Measurements from ENCODE around the gene SLC24A3. TPM values are rescaled to one million over a fixed set of nuclear protein-coding genes. Genes with fewer than 3 reads are reported as not detected.

The SLC24A3 gene
- total and polyA plus RNA-seq, 2 donors from 2014 or later = 0.86 to 5.2 TPM

GRCh38 chr20:19568128-19568527, 355.7 kb downstream of the SLC24A3 start:
- DNase-seq (no peak), FAIRE-seq (no peak)
- Histone ChIP-seq H3K36me3 (ENCODE audit: control insufficient read depth in 2 of 3, insufficient read depth in 3 of 3, low read length in 3 of 3) (no peaks in the 10 kb centered on the region), H3K27me3 (ENCODE audit: control insufficient read depth, insufficient read depth, low read length) (no peaks in the 10 kb centered on the region), H3K27ac (ENCODE audit: low read depth in 2 of 2, low read length in 2 of 2) (no peak overlapping the region), H3K9ac (ENCODE audit: low read length in 3 of 3) (no peak overlapping the region), H3K4me1 (ENCODE audit: control insufficient read depth in 2 of 3, insufficient read depth in 2 of 3, low read depth in 1 of 3, low read length in 3 of 3) (no peaks in the 10 kb centered on the region), H3K9me3 (ENCODE audit: control insufficient read depth in 2 of 3, insufficient read depth in 1 of 3, low read length in 3 of 3) (no peaks in the 10 kb centered on the region), H3K4me3 (ENCODE audit: low read length in 3 of 3) (no peak overlapping the region)
- intact Hi-C loops (cut with DNase I) = no loop called here
- TF ChIP-seq CTCF (IDR thresholded peaks at IDR 0.05; ENCODE audit: borderline replicate concordance, extremely low read depth, insufficient read depth) = no peak

- Histone ChIP-seq H3K27me3 (ENCODE audit: control insufficient read depth, insufficient read depth, low read length) (no peaks in the 10 kb centered on the region), H3K4me1 (ENCODE audit: control insufficient read depth in 2 of 3, insufficient read depth in 2 of 3, low read depth in 1 of 3, low read length in 3 of 3) (no peaks in the 10 kb centered on the region), H3K4me3 (ENCODE audit: low read length in 3 of 3) (no peak overlapping the region), H3K27ac (ENCODE audit: low read depth in 2 of 2, low read length in 2 of 2) (no peak overlapping the region), H3K36me3 (ENCODE audit: control insufficient read depth in 2 of 3, insufficient read depth in 3 of 3, low read length in 3 of 3) (no peaks in the 10 kb centered on the region), H3K9ac (ENCODE audit: low read length in 3 of 3) (no peak overlapping the region), H3K9me3 (ENCODE audit: control insufficient read depth in 2 of 3, insufficient read depth in 1 of 3, low read length in 3 of 3) (no peaks in the 10 kb centered on the region)
- FAIRE-seq = no peak
- DNase-seq = peak in 4 of 5 donors; percentile 46 to 76 (median 72)
- intact Hi-C loops (cut with DNase I) = no loop called here
- no peak for TF ChIP-seq CTCF (IDR thresholded peaks at IDR 0.05; ENCODE audit: borderline replicate concordance, extremely low read depth, insufficient read depth)
Observed at GRCh38 chr20:19571996-19572395, 359.6 kb downstream of the SLC24A3 start.

- Histone ChIP-seq H3K4me1 (ENCODE audit: control insufficient read depth in 2 of 3, insufficient read depth in 2 of 3, low read depth in 1 of 3, low read length in 3 of 3) (no peaks in the 10 kb centered on the region), H3K4me3 (ENCODE audit: low read length in 3 of 3) (no peak overlapping the region), H3K9me3 (ENCODE audit: control insufficient read depth in 2 of 3, insufficient read depth in 1 of 3, low read length in 3 of 3) (no peaks in the 10 kb centered on the region), H3K9ac (ENCODE audit: low read length in 3 of 3) (no peak overlapping the region), H3K36me3 (ENCODE audit: control insufficient read depth in 2 of 3, insufficient read depth in 3 of 3, low read length in 3 of 3) (no peaks in the 10 kb centered on the region), H3K27me3 (ENCODE audit: control insufficient read depth, insufficient read depth, low read length) (no peaks in the 10 kb centered on the region), H3K27ac (ENCODE audit: low read depth in 2 of 2, low read length in 2 of 2) (no peak overlapping the region)
- intact Hi-C loops (cut with DNase I) = no loop called here
- FAIRE-seq (no peak), DNase-seq (no peak)
- TF ChIP-seq CTCF (IDR thresholded peaks at IDR 0.05; ENCODE audit: borderline replicate concordance, extremely low read depth, insufficient read depth) = no peak
Observed at GRCh38 chr20:19577692-19578091, 365.2 kb downstream of the SLC24A3 start.

- Histone ChIP-seq H3K9ac (ENCODE audit: low read length in 3 of 3) (no peak overlapping the region), H3K4me1 (ENCODE audit: control insufficient read depth in 2 of 3, insufficient read depth in 2 of 3, low read depth in 1 of 3, low read length in 3 of 3) (no peaks in the 10 kb centered on the region), H3K4me3 (ENCODE audit: low read length in 3 of 3) (no peak overlapping the region), H3K9me3 (ENCODE audit: control insufficient read depth in 2 of 3, insufficient read depth in 1 of 3, low read length in 3 of 3) (no peaks in the 10 kb centered on the region), H3K36me3 (ENCODE audit: control insufficient read depth in 2 of 3, insufficient read depth in 3 of 3, low read length in 3 of 3) (no peaks in the 10 kb centered on the region), H3K27me3 (ENCODE audit: control insufficient read depth, insufficient read depth, low read length) (no peaks in the 10 kb centered on the region), H3K27ac (ENCODE audit: low read depth in 2 of 2, low read length in 2 of 2) (no peak overlapping the region)
- DNase-seq (no peak), FAIRE-seq (no peak)
- TF ChIP-seq CTCF (IDR thresholded peaks at IDR 0.05; ENCODE audit: borderline replicate concordance, extremely low read depth, insufficient read depth) = no peak
- intact Hi-C loops (cut with DNase I) = loop anchor here (10.0 kb wide), 1 partner anchor 368 kb away; the partner anchor contains the start of gene SLC24A3
Observed at GRCh38 chr20:19582782-19583181, 370.3 kb downstream of the SLC24A3 start.

Measured in kidney (tissue), 14 donors.